Breast epithelium (tissue), 3 donors: ENCODE measurements around the gene VCP.

Source experiments
- POLR2A ChIP-seq: fragments of 450-650 bp; IDR thresholded peaks from one replicate; pipeline ENCODE4 v1.6.1; 2016; ENCODE audit warnings: antibody characterized with exemption, mild to moderate bottlenecking, moderate library complexity
- POLR2AphosphoS5 ChIP-seq, 3 donors: sonication (generic); formaldehyde crosslinking; IDR thresholded peaks; one replicate each; pipeline ENCODE4 v1.6.1; 2017; ENCODE audit warnings: antibody characterized with exemption in 3 of 3
- TF ChIP-seq, protein P1 (sequence below), 3 donors: fragments of 450-650 bp; IDR thresholded peaks; one replicate each; pipeline ENCODE4 v1.5.1; 2016 to 2017; ENCODE audit warnings: antibody characterized with exemption in 3 of 3, mild to moderate bottlenecking in 3 of 3, moderate library complexity in 3 of 3

DNA sequence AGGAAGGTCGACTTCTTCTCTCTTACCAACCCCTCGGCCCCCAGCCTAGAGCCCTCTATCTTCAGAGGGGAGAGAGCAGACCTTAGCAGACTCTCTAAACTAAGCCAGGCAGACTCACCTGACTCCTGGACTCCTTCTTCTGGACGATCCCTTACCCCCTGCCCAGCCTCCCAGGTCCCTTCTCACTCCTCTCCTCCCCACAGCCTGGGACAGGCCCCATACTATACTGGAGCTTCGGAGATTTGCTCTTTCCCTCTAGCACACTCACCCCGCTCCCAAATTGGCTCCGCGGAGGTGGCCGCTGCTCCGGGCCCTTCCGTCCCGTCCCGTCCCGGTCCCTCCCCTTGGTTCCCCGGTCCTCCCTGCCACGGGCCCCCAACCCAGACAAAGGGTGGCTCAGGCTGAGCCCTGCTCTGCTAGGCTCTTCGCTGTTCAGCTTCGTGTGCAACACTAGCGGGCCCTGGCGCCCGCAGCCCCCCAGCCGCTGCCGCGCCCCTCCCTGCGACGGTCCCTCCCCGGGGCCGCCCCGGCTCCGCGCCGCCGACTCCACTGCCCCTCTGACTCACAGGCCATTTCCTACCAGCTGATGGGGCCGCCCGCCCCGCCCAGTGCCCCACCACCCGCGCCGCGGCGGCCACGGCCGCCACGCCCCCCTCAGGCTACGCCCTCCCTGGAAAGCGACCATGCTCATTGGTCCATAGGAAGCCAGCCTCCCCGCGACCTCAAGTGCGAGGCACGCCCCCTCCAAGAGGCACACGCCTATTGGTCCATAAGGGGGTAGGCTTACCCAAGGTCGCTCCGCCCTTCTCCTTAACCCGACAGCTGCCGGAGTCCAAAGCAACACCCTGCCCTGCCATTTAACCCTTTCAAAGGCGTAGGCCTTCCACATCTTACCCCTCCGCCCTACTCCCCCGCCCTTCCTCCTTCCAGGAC is 38.8 kb upstream of the VCP start:
- TF ChIP-seq, protein P1, sequence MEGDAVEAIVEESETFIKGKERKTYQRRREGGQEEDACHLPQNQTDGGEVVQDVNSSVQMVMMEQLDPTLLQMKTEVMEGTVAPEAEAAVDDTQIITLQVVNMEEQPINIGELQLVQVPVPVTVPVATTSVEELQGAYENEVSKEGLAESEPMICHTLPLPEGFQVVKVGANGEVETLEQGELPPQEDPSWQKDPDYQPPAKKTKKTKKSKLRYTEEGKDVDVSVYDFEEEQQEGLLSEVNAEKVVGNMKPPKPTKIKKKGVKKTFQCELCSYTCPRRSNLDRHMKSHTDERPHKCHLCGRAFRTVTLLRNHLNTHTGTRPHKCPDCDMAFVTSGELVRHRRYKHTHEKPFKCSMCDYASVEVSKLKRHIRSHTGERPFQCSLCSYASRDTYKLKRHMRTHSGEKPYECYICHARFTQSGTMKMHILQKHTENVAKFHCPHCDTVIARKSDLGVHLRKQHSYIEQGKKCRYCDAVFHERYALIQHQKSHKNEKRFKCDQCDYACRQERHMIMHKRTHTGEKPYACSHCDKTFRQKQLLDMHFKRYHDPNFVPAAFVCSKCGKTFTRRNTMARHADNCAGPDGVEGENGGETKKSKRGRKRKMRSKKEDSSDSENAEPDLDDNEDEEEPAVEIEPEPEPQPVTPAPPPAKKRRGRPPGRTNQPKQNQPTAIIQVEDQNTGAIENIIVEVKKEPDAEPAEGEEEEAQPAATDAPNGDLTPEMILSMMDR (IDR thresholded peaks at IDR 0.05) = no peak
- TF ChIP-seq POLR2A = no peak
- peak in 2 of 3 donors; percentile 26 to 27 for TF ChIP-seq POLR2AphosphoS5 (IDR thresholded peaks at IDR 0.05)
